Transverse colon (tissue), 4 donors: ENCODE measurements around the gene EHMT1.

Experiments
- POLR2A ChIP-seq: fragments of 450-650 bp; IDR thresholded peaks from one replicate; pipeline ENCODE4 v1.6.1; 2016; ENCODE audit warnings: antibody characterized with exemption, mild to moderate bottlenecking, moderate library complexity
- POLR2AphosphoS5 ChIP-seq, 3 donors: sonication (generic); formaldehyde crosslinking; IDR thresholded peaks; one replicate each; pipeline ENCODE4 v1.6.1; 2016; ENCODE audit warnings: antibody characterized with exemption in 3 of 3
- TF ChIP-seq, protein P1 (sequence below), 5 experiments: fragments of 200-600 bp in 3 of 5; fragments of 450-650 bp in 2 of 5; sonication (generic) in 3 of 5; IDR thresholded peaks; 1 replicate in 2 of 5; 2 replicates in 3 of 5; pipeline ENCODE4 v1.5.1; 2016 to 2017; ENCODE audit warnings: antibody characterized with exemption in 5 of 5, inconsistent platforms in 3 of 5, mild to moderate bottlenecking in 2 of 5, moderate library complexity in 1 of 5

DNA sequence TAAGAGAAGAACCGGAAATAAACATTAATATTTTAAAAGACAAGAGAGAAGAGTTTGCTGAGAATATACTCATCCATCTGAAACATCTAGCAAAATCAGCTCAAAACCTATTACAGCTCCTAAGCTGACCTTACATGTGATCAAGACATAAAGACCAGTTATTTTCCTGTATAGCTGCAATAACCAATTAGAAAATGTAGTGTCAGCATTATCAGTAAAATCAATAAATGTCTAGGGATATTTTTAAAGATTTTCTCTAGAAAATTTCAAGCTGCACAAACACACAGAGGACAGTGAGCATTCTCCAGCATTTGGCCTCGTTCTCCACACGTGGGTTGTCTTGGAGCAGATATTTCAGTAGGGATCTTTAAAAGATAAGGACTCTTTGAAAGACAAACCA, 131.2 kb downstream of the EHMT1 start:
- TF ChIP-seq, protein P1, sequence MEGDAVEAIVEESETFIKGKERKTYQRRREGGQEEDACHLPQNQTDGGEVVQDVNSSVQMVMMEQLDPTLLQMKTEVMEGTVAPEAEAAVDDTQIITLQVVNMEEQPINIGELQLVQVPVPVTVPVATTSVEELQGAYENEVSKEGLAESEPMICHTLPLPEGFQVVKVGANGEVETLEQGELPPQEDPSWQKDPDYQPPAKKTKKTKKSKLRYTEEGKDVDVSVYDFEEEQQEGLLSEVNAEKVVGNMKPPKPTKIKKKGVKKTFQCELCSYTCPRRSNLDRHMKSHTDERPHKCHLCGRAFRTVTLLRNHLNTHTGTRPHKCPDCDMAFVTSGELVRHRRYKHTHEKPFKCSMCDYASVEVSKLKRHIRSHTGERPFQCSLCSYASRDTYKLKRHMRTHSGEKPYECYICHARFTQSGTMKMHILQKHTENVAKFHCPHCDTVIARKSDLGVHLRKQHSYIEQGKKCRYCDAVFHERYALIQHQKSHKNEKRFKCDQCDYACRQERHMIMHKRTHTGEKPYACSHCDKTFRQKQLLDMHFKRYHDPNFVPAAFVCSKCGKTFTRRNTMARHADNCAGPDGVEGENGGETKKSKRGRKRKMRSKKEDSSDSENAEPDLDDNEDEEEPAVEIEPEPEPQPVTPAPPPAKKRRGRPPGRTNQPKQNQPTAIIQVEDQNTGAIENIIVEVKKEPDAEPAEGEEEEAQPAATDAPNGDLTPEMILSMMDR (IDR thresholded peaks at IDR 0.05), result no peak
- TF ChIP-seq POLR2A (no peak), POLR2AphosphoS5 (IDR thresholded peaks at IDR 0.05) (no peak)
